Liver (tissue), 9 donors: ENCODE results near the gene EML1. TPM values are rescaled to one million over a fixed set of nuclear protein-coding genes. Genes with fewer than 3 reads are reported as not detected.

Source experiments
- DNase-seq: peaks from one replicate; pipeline ENCODE4 v3.0.0-alpha.2; 2017; ENCODE audit warnings: low spot score
- H3K27ac ChIP-seq, 2 donors: one replicate each; pipeline ENCODE4 v1.7.0; 2013; ENCODE audit warnings: inconsistent platforms in 2 of 2, low read length in 2 of 2, control low read depth in 1 of 2, low read depth in 1 of 2, mild to moderate bottlenecking in 1 of 2
- H3K27me3 ChIP-seq, 4 donors: one replicate each; pipeline versions ENCODE4 v1.6.1 to v1.7.0; 2013; ENCODE audit warnings: low read length in 3 of 4, inconsistent platforms in 1 of 4, mild to moderate bottlenecking in 1 of 4, moderate library complexity in 1 of 4; ENCODE audit not compliant: control insufficient read depth in 4 of 4, insufficient read depth in 4 of 4
- H3K36me3 ChIP-seq, 4 donors: one replicate each; pipeline versions ENCODE4 v1.6.1 to v1.7.0; 2013; ENCODE audit warnings: low read length in 3 of 4, mild to moderate bottlenecking in 3 of 4, low read depth in 1 of 4, moderate library complexity in 1 of 4; ENCODE audit not compliant: control insufficient read depth in 4 of 4, insufficient read depth in 3 of 4
- H3K4me1 ChIP-seq, 4 donors: one replicate each; pipeline versions ENCODE4 v1.6.1 to v1.7.0; 2013; ENCODE audit warnings: low read length in 3 of 4, mild to moderate bottlenecking in 3 of 4, moderate library complexity in 1 of 4; ENCODE audit not compliant: control insufficient read depth in 4 of 4, insufficient read depth in 4 of 4
- H3K4me3 ChIP-seq, 3 donors: one replicate each; pipeline versions ENCODE4 v1.6.1 to v1.7.0; 2013; ENCODE audit warnings: low read length in 3 of 3, control low read depth in 1 of 3, low read depth in 1 of 3, mild to moderate bottlenecking in 1 of 3
- H3K9ac ChIP-seq, 2 donors: one replicate each; pipeline ENCODE4 v1.7.0; 2013; ENCODE audit warnings: low read length in 2 of 2, mild to moderate bottlenecking in 2 of 2, moderate library complexity in 2 of 2, control low read depth in 1 of 2, low read depth in 1 of 2
- H3K9me3 ChIP-seq, 4 donors: one replicate each; pipeline versions ENCODE4 v1.6.1 to v1.7.0; 2013; ENCODE audit warnings: low read length in 3 of 4; ENCODE audit not compliant: control insufficient read depth in 4 of 4
- ATF3 ChIP-seq: IDR thresholded peaks from 2 replicates; pipeline ENCODE4 v1.6.1; 2016; ENCODE audit warnings: antibody characterized with exemption
- CTCF ChIP-seq: fragments of 150-350 bp; IDR thresholded peaks from 2 replicates; pipeline ENCODE4 v1.5.1; 2017; ENCODE audit warnings: improper control_type of control experiment, low read depth, low read length; ENCODE audit not compliant: missing input control
- EGR1 ChIP-seq, 2 donors: IDR thresholded peaks; 2 replicates each; pipeline ENCODE4 v1.6.1; 2016 to 2018; ENCODE audit warnings: antibody characterized with exemption in 2 of 2, low read depth in 2 of 2
- FOXA1 ChIP-seq: IDR thresholded peaks from 2 replicates; pipeline ENCODE4 v1.6.1; 2016; ENCODE audit warnings: antibody characterized with exemption
- FOXA2 ChIP-seq: IDR thresholded peaks from 2 replicates; pipeline ENCODE4 v1.6.1; 2016; ENCODE audit warnings: antibody characterized with exemption
- GABPA ChIP-seq, 2 donors: IDR thresholded peaks in 1 of 2; conservative IDR thresholded peaks in 1 of 2; 2 replicates each; pipeline ENCODE4 v1.6.1; 2016; ENCODE audit warnings: antibody characterized with exemption in 2 of 2, mild to moderate bottlenecking in 1 of 2, moderate library complexity in 1 of 2
- HNF4G ChIP-seq: IDR thresholded peaks from 2 replicates; pipeline ENCODE4 v1.6.1; 2016; ENCODE audit warnings: antibody characterized with exemption
- JUND ChIP-seq, 2 donors: IDR thresholded peaks; 2 replicates each; pipeline ENCODE4 v1.6.1; 2016; ENCODE audit warnings: antibody characterized with exemption in 2 of 2
- MAX ChIP-seq: IDR thresholded peaks from 2 replicates; pipeline ENCODE4 v1.6.1; 2016; ENCODE audit warnings: antibody characterized with exemption
- NR2F2 ChIP-seq: IDR thresholded peaks from 2 replicates; pipeline ENCODE4 v1.6.1; 2016; ENCODE audit warnings: antibody characterized with exemption
- RAD21 ChIP-seq, 2 donors: IDR thresholded peaks; 2 replicates each; pipeline ENCODE4 v1.6.1; 2016; ENCODE audit warnings: antibody characterized with exemption in 2 of 2, mild to moderate bottlenecking in 2 of 2
- REST ChIP-seq: IDR thresholded peaks from 2 replicates; pipeline ENCODE4 v1.6.1; 2016; ENCODE audit warnings: antibody characterized with exemption, mild to moderate bottlenecking
- RXRA ChIP-seq, 2 donors: IDR thresholded peaks; 2 replicates each; pipeline ENCODE4 v1.6.1; 2017 to 2018; ENCODE audit warnings: antibody characterized with exemption in 2 of 2, mild to moderate bottlenecking in 1 of 2
- SP1 ChIP-seq: IDR thresholded peaks from 2 replicates; pipeline ENCODE4 v1.6.1; 2018; ENCODE audit warnings: antibody characterized with exemption, mild to moderate bottlenecking
- YY1 ChIP-seq: IDR thresholded peaks from 2 replicates; pipeline ENCODE4 v1.6.1; 2016; ENCODE audit warnings: antibody characterized with exemption, mild to moderate bottlenecking
- WGBS: extraction: QIAGEN DNeasy Blood & Tissue Kit; methylation state at CpG from one replicate; pipeline ENCODE4 v1.1.7; 2013; 5-methylcytosine and 5-hydroxymethylcytosine counted together
- polyA plus RNA-seq, 2 donors: library from polyadenylated mRNA; stranded (reverse) in 1 of 2; unstranded in 1 of 2; fragments of 200-250 nt in 1 of 2; fragments of >200 nt in 1 of 2; fragmentation: Nextera tagmentation in 1 of 2; extraction: Ambion mirVana in 1 of 2; gene quantifications; one replicate each; pipeline versions ENCODE4 v1.2.1 to v1.2.3, GENCODE V29; 2013 to 2015
- total RNA-seq, 2 donors: library from RNA; depleted of rRNA; stranded (reverse); fragments of >200 nt; gene quantifications; one replicate each; pipeline ENCODE4 v1.2.3, GENCODE V29; 2014
- donor health status: healthy.
- donor health status: healthy.
- donor health status: healthy.
- donor health status: healthy.
- donor health status: healthy.

Gene EML1
- total and polyA plus RNA-seq, 4 donors, result 2.7 to 14.6 (median 4.6) TPM

GRCh38 chr14:99891266-99891665 lies 98.1 kb downstream of the EML1 start:
- Histone ChIP-seq H3K9ac (no peak overlapping the region), H3K27ac (no peak overlapping the region), H3K9me3 (no peaks in the 10 kb centered on the region), H3K4me1 (no peaks in the 10 kb centered on the region), H3K36me3 (no peaks in the 10 kb centered on the region), H3K4me3 (no peak overlapping the region), H3K27me3 (no peaks in the 10 kb centered on the region)
- WGBS, result 81% methylated on average over 2 of the region's 2 CpGs
- no peak for DNase-seq
- no peak for TF ChIP-seq JUND (IDR thresholded peaks at IDR 0.05)
- no peak for TF ChIP-seq NR2F2
- no peak for TF ChIP-seq RXRA (IDR thresholded peaks at IDR 0.05)
- TF ChIP-seq GABPA (IDR thresholded peaks at IDR 0.05 in 1 of 2, conservative IDR thresholded peaks at IDR 0.05 in 1 of 2), result no peak
- TF ChIP-seq FOXA1, result no peak
- no peak for TF ChIP-seq YY1
- TF ChIP-seq CTCF, result no peak
- TF ChIP-seq FOXA2, result no peak
- TF ChIP-seq SP1, result no peak
- no peak for TF ChIP-seq HNF4G
- TF ChIP-seq MAX, result no peak
- no peak for TF ChIP-seq EGR1 (IDR thresholded peaks at IDR 0.05; ENCODE audit: low read depth in 2 of 2)

GRCh38 chr14:99891900-99892299 lies 98.7 kb downstream of the EML1 start:
- TF ChIP-seq EGR1 (IDR thresholded peaks at IDR 0.05; ENCODE audit: low read depth in 2 of 2) (no peak), NR2F2 (no peak), ATF3 (no peak), JUND (IDR thresholded peaks at IDR 0.05) (no peak), FOXA1 (no peak)
- no peaks in the 10 kb centered on the region for H3K36me3 ChIP-seq
- DNase-seq, result no peak

GRCh38 chr14:99892406-99892805 lies 99.2 kb downstream of the EML1 start:
- TF ChIP-seq HNF4G (no peak), NR2F2 (no peak), FOXA2 (no peak), YY1 (no peak), RAD21 (IDR thresholded peaks at IDR 0.05) (no peak), REST (no peak), MAX (no peak)
- H3K9me3 ChIP-seq, result no peaks in the 10 kb centered on the region
- H3K9ac ChIP-seq, result no peak overlapping the region
- no peak for DNase-seq
- WGBS, result 95% methylated on average over 2 of the region's 2 CpGs
- no peaks in the 10 kb centered on the region for H3K4me1 ChIP-seq
- no peaks in the 10 kb centered on the region for H3K27me3 ChIP-seq
- H3K36me3 ChIP-seq, result no peaks in the 10 kb centered on the region
- H3K27ac ChIP-seq, result no peak overlapping the region
- H3K4me3 ChIP-seq, result no peak overlapping the region

More at GRCh38 chr14:99891900-99892299, 98.7 kb downstream of the EML1 start:
- Histone ChIP-seq H3K27ac (no peak overlapping the region), H3K4me1 (no peaks in the 10 kb centered on the region), H3K27me3 (no peaks in the 10 kb centered on the region), H3K9me3 (no peaks in the 10 kb centered on the region), H3K9ac (no peak overlapping the region), H3K4me3 (no peak overlapping the region)
- 92% methylated on average over 10 of the region's 10 CpGs for WGBS
